GM12878 (cell line): Measurements from ENCODE around the gene XRN2. TPM values are rescaled to one million over a fixed set of nuclear protein-coding genes. Genes with fewer than 3 reads are reported as not detected.

Experiments
- ATAC-seq: fragments of 200-7000 bp; cut with Tn5 transposase; 3 replicates; pipeline ENCODE4 v1.9.1; 2020; ENCODE audit warnings: mild to moderate bottlenecking, moderate library complexity
- BruUV-seq: library from RNA; stranded (reverse); fragments of 400-500 nt; replicated peaks from 2 replicates; lab custom pipeline; 2021; lab: Mats Ljungman, UMichigan
- CTCF ChIA-PET: fragments of 300-600 bp; sonication (Branson Sonifier 250); formaldehyde crosslinking; extraction: SDS; loops from one replicate; lab custom pipeline; 2021; ENCODE audit warnings: inconsistent platforms; lab: Yijun Ruan, JAX
- POLR2A ChIA-PET: fragments of 350-600 bp; formaldehyde crosslinking; extraction: SDS; loops from one replicate; lab custom pipeline; 2021; ENCODE audit warnings: inconsistent platforms; lab: Charles Lee
- RAD21 ChIA-PET: fragments of 300-600 bp; sonication (Branson Sonifier 250); formaldehyde crosslinking; loops from one replicate; lab custom pipeline; 2023; ENCODE audit warnings: antibody characterized with exemption; ENCODE audit not compliant: unreplicated experiment; lab: Charles Lee
- SMC1A ChIA-PET: fragments of 300-600 bp; sonication (Branson Sonifier 250); formaldehyde crosslinking; loops from one replicate; lab custom pipeline; 2023; ENCODE audit not compliant: unreplicated experiment, uncharacterized antibody; lab: Charles Lee
- DNase-seq: peaks from one replicate; pipeline ENCODE4 v3.0.0-alpha.2; 2011; ENCODE audit warnings: low read depth, low spot score
- FAIRE-seq: peaks from 3 replicates; lab custom pipeline; 2011; peaks lifted over from hg19 to GRCh38; lab: Jason Lieb, UNC
- H2AFZ ChIP-seq: 2 replicates; pipeline ENCODE4 v1.6.0; 2011; ENCODE audit warnings: low read depth, low read length, control low read depth; ENCODE audit not compliant: control insufficient read depth
- H3K27ac ChIP-seq: 2 replicates; pipeline ENCODE4 v1.5.1; 2011; ENCODE audit warnings: control low read depth; ENCODE audit not compliant: control insufficient read depth, insufficient read depth
- H3K27me3 ChIP-seq, 2 experiments: replicated peaks in 1 of 2; 2 replicates each; pipeline versions ENCODE4 v1.6.0 to v1.6.1; 2011; ENCODE audit warnings: low read length in 1 of 2; ENCODE audit not compliant: control insufficient read depth in 2 of 2, insufficient read depth in 2 of 2
- H3K36me3 ChIP-seq, 2 experiments: 2 replicates each; pipeline ENCODE4 v1.5.1; 2011; ENCODE audit warnings: low read length in 1 of 2; ENCODE audit not compliant: control insufficient read depth in 2 of 2, insufficient read depth in 2 of 2
- H3K4me1 ChIP-seq: 2 replicates; pipeline ENCODE4 v1.6.1; 2011; ENCODE audit warnings: mild to moderate bottlenecking, low read length, moderate library complexity, mixed read lengths; ENCODE audit not compliant: control insufficient read depth, insufficient read depth
- H3K4me2 ChIP-seq: 2 replicates; pipeline ENCODE4 v1.6.0; 2011; ENCODE audit warnings: control low read depth; ENCODE audit not compliant: control insufficient read depth, insufficient read depth
- H3K4me3 ChIP-seq: fragments of 200-600 bp; sonication (generic); 2 replicates; pipeline ENCODE4 v1.5.1; 2016
- H3K79me2 ChIP-seq: 2 replicates; pipeline ENCODE4 v1.6.0; 2011; ENCODE audit warnings: low read length; ENCODE audit not compliant: control insufficient read depth, insufficient read depth
- H3K9ac ChIP-seq: 2 replicates; pipeline ENCODE4 v1.8.0; 2011; ENCODE audit warnings: low read length, control low read depth, mixed read lengths; ENCODE audit not compliant: control insufficient read depth, insufficient read depth
- H3K9me3 ChIP-seq: replicated peaks from 3 replicates; pipeline ENCODE4 v1.5.1; 2011; ENCODE audit warnings: mild to moderate bottlenecking, low read length; ENCODE audit not compliant: control insufficient read depth, insufficient read depth
- H4K20me1 ChIP-seq: 2 replicates; pipeline ENCODE4 v1.6.0; 2011; ENCODE audit not compliant: control insufficient read depth, insufficient read depth
- ATF7 ChIP-seq: fragments of 450-650 bp; IDR thresholded peaks from 2 replicates; pipeline ENCODE4 v1.6.1; 2016; ENCODE audit warnings: low read depth, mild to moderate bottlenecking
- BCL11A ChIP-seq: IDR thresholded peaks from 2 replicates; pipeline ENCODE4 v1.6.1; 2011; ENCODE audit warnings: low read depth, low read length
- FOXK2 ChIP-seq: fragments of 450-650 bp; IDR thresholded peaks from 2 replicates; pipeline ENCODE4 v1.6.1; 2017; ENCODE audit warnings: mild to moderate bottlenecking, moderate library complexity
- IRF4 ChIP-seq: IDR thresholded peaks from 2 replicates; pipeline ENCODE4 v1.6.1; 2011; ENCODE audit warnings: low read depth, low read length
- JUNB ChIP-seq: IDR thresholded peaks from 2 replicates; pipeline ENCODE4 v1.6.1; 2016; ENCODE audit warnings: antibody characterized with exemption, mild to moderate bottlenecking
- POLR2A ChIP-seq: IDR thresholded peaks from 2 replicates; pipeline ENCODE4 v1.6.1; 2011; ENCODE audit warnings: low read depth, mild to moderate bottlenecking, low read length
- POU2F2 ChIP-seq: IDR thresholded peaks from 3 replicates; pipeline ENCODE4 v1.6.1; 2011; ENCODE audit warnings: low read depth, mild to moderate bottlenecking, low read length, borderline replicate concordance
- SIX5 ChIP-seq: IDR thresholded peaks from 2 replicates; pipeline ENCODE4 v1.6.1; 2011; ENCODE audit warnings: mild to moderate bottlenecking, low read depth, low read length, moderate library complexity; ENCODE audit not compliant: severe bottlenecking
- SMARCA5 ChIP-seq: fragments of 450-650 bp; IDR thresholded peaks from 2 replicates; pipeline ENCODE4 v1.6.1; 2017; ENCODE audit warnings: mild to moderate bottlenecking
- SMC3 ChIP-seq: IDR thresholded peaks from 2 replicates; pipeline ENCODE4 v1.6.1; 2011; ENCODE audit warnings: low read length, improper control_type of control experiment, borderline replicate concordance
- TCF12 ChIP-seq: IDR thresholded peaks from 2 replicates; pipeline ENCODE4 v1.6.1; 2011; ENCODE audit warnings: low read depth, mild to moderate bottlenecking, low read length
- WGBS: methylation state at CpG from one replicate; pipeline ENCODE4 v1.1.6; 2016; ENCODE audit warnings: low lambda C conversion rate; ENCODE audit not compliant: insufficient replicate concordance, insufficient coverage; ENCODE audit errors: missing lambda C conversion rate; 5-methylcytosine and 5-hydroxymethylcytosine counted together
- in situ Hi-C: fragments of 300-500 bp; cut with MboI; formaldehyde crosslinking; loops from 9 replicates; pipeline ENCODE4 v1.14.3; 2018; ENCODE audit warnings: mixed read lengths
- intact Hi-C: fragments of 100-400 bp; cut with micrococcal nuclease; formaldehyde crosslinking; loops from one replicate; pipeline ENCODE4 v1.14.2; 2022; ENCODE audit not compliant: unreplicated experiment
- polyA plus RNA-seq, 11 experiments: library from polyadenylated mRNA; depleted of rRNA in 4 of 11; unstranded in 6 of 11; stranded (reverse) in 5 of 11; fragments of >200 nt; fragmentation: Nextera tagmentation in 4 of 11; fragmentation: Illumina TruSeq in 1 of 11; extraction: Ambion mirVana in 4 of 11; extraction: Trizol in 1 of 11; gene quantifications; 1 replicate in 1 of 11; 2 replicates in 10 of 11; pipeline versions ENCODE4 v1.2.1 to v1.2.3, GENCODE V29; 2011 to 2016; ENCODE audit warnings: inconsistent platforms in 2 of 11, missing spikeins in 2 of 11, low read depth in 1 of 11
- total RNA-seq, 4 experiments: library from RNA; depleted of rRNA in 3 of 4; stranded (reverse); fragments of >200 nt in 3 of 4; fragmentation: Illumina TruSeq in 1 of 4; extraction: Trizol in 1 of 4; gene quantifications; 2 replicates each; pipeline versions ENCODE4 v1.2.1 to v1.2.3, GENCODE V29; 2013 to 2021
- TF ChIP-seq, protein P1 (sequence below): IDR thresholded peaks from 2 replicates; pipeline ENCODE4 v1.6.1; 2012; ENCODE audit warnings: low read depth, low read length, improper control_type of control experiment
- TF ChIP-seq, protein P2 (sequence below): fragments of 450-650 bp; IDR thresholded peaks from 2 replicates; pipeline ENCODE4 v1.6.1; 2017; ENCODE audit warnings: mild to moderate bottlenecking, moderate library complexity
- TF ChIP-seq, protein P3 (sequence below): IDR thresholded peaks from 2 replicates; pipeline ENCODE4 v1.6.1; 2012; ENCODE audit warnings: improper control_type of control experiment, low read depth, low read length; ENCODE audit not compliant: insufficient replicate concordance

Gene XRN2
- total and polyA plus RNA-seq, 10 of the 15 experiments (the other 5 are each of a cell fraction or from before 2014, with no cell fraction given) = 59.7 to 97.8 (median 75.6) TPM

DNA sequence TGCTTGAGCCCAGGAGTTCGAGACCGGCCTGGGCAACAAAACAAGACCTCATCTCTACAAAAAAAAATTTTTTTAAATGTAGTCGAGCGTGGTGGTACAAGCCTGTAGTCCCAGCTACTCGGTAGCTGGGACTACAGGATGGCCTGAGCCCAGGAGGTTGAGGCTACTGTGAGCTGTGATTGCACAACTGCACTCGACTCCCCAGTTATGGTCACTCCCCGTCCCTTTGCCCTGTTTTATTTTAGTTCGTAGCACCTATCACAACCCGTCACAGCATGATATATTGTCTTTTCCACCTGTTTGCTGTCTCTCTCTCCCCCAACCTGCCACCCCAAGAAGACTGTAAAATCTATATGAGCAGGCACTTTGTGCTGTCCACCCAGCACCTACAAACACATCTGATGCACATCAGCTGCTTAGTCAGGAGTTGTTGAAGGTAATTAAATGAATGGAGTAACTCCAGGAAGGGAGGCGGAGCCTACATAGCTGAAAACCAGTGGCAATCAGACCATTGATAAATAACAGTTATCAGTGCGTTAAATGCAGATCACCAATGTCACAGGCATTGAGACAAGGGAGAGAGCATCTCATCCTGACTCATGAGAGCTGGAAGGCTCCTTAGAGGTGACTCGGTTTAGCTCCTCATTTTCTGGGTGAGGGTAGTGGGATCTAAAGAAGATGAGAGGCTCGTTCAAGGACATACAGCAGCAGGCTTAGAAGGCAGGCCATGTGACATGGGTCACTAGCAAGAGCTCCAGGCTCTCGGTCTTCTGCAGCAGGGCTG lies 14.4 kb upstream of the XRN2 start:
- Histone ChIP-seq H3K27ac (no peak overlapping the region), H2AFZ (no peak overlapping the region), H3K79me2 (no peaks in the 10 kb centered on the region), H3K4me2 (no peak overlapping the region), H3K4me1 (no peaks in the 10 kb centered on the region), H4K20me1 (no peaks in the 10 kb centered on the region), H3K4me3 (no peak overlapping the region), H3K27me3 (no peaks in the 10 kb centered on the region), H3K9ac (no peak overlapping the region), H3K36me3 (no peaks in the 10 kb centered on the region), H3K9me3 (no peaks in the 10 kb centered on the region)
- RAD21 ChIA-PET = no interaction called here
- no TSS peak for BruUV-seq
- ATAC-seq (no peak), DNase-seq (no peak), FAIRE-seq (no peak)
- intact Hi-C loops (no loop called here), in situ Hi-C loops (no loop called here)
- CTCF ChIA-PET = interaction anchor here (1.2 kb wide), 1 partner anchor 352 kb away, joined by 3 read pairs; no protein-coding TSS in a partner anchor
- WGBS = 47% methylated on average over 14 of the region's 14 CpGs
- POLR2A ChIA-PET = no interaction called here
- TF ChIP-seq, protein P1, sequence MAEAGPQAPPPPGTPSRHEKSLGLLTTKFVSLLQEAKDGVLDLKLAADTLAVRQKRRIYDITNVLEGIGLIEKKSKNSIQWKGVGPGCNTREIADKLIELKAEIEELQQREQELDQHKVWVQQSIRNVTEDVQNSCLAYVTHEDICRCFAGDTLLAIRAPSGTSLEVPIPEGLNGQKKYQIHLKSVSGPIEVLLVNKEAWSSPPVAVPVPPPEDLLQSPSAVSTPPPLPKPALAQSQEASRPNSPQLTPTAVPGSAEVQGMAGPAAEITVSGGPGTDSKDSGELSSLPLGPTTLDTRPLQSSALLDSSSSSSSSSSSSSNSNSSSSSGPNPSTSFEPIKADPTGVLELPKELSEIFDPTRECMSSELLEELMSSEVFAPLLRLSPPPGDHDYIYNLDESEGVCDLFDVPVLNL = no peak
- TF ChIP-seq FOXK2 = no peak
- TF ChIP-seq POU2F2 = no peak
- TF ChIP-seq POLR2A = no peak
- TF ChIP-seq, protein P2, sequence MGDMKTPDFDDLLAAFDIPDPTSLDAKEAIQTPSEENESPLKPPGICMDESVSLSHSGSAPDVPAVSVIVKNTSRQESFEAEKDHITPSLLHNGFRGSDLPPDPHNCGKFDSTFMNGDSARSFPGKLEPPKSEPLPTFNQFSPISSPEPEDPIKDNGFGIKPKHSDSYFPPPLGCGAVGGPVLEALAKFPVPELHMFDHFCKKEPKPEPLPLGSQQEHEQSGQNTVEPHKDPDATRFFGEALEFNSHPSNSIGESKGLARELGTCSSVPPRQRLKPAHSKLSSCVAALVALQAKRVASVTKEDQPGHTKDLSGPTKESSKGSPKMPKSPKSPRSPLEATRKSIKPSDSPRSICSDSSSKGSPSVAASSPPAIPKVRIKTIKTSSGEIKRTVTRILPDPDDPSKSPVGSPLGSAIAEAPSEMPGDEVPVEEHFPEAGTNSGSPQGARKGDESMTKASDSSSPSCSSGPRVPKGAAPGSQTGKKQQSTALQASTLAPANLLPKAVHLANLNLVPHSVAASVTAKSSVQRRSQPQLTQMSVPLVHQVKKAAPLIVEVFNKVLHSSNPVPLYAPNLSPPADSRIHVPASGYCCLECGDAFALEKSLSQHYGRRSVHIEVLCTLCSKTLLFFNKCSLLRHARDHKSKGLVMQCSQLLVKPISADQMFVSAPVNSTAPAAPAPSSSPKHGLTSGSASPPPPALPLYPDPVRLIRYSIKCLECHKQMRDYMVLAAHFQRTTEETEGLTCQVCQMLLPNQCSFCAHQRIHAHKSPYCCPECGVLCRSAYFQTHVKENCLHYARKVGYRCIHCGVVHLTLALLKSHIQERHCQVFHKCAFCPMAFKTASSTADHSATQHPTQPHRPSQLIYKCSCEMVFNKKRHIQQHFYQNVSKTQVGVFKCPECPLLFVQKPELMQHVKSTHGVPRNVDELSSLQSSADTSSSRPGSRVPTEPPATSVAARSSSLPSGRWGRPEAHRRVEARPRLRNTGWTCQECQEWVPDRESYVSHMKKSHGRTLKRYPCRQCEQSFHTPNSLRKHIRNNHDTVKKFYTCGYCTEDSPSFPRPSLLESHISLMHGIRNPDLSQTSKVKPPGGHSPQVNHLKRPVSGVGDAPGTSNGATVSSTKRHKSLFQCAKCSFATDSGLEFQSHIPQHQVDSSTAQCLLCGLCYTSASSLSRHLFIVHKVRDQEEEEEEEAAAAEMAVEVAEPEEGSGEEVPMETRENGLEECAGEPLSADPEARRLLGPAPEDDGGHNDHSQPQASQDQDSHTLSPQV = no peak
- TF ChIP-seq SMC3 = no peak
- TF ChIP-seq TCF12 = no peak
- no peak for TF ChIP-seq SMARCA5
- no peak for TF ChIP-seq IRF4
- no peak for TF ChIP-seq BCL11A
- TF ChIP-seq ATF7 = no peak
- TF ChIP-seq JUNB = no peak
- no peak for TF ChIP-seq SIX5
- TF ChIP-seq, protein P3, sequence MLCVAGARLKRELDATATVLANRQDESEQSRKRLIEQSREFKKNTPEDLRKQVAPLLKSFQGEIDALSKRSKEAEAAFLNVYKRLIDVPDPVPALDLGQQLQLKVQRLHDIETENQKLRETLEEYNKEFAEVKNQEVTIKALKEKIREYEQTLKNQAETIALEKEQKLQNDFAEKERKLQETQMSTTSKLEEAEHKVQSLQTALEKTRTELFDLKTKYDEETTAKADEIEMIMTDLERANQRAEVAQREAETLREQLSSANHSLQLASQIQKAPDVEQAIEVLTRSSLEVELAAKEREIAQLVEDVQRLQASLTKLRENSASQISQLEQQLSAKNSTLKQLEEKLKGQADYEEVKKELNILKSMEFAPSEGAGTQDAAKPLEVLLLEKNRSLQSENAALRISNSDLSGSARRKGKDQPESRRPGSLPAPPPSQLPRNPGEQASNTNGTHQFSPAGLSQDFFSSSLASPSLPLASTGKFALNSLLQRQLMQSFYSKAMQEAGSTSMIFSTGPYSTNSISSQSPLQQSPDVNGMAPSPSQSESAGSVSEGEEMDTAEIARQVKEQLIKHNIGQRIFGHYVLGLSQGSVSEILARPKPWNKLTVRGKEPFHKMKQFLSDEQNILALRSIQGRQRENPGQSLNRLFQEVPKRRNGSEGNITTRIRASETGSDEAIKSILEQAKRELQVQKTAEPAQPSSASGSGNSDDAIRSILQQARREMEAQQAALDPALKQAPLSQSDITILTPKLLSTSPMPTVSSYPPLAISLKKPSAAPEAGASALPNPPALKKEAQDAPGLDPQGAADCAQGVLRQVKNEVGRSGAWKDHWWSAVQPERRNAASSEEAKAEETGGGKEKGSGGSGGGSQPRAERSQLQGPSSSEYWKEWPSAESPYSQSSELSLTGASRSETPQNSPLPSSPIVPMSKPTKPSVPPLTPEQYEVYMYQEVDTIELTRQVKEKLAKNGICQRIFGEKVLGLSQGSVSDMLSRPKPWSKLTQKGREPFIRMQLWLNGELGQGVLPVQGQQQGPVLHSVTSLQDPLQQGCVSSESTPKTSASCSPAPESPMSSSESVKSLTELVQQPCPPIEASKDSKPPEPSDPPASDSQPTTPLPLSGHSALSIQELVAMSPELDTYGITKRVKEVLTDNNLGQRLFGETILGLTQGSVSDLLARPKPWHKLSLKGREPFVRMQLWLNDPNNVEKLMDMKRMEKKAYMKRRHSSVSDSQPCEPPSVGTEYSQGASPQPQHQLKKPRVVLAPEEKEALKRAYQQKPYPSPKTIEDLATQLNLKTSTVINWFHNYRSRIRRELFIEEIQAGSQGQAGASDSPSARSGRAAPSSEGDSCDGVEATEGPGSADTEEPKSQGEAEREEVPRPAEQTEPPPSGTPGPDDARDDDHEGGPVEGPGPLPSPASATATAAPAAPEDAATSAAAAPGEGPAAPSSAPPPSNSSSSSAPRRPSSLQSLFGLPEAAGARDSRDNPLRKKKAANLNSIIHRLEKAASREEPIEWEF = no peak
- SMC1A ChIA-PET = interaction anchor here (1.0 kb wide), 1 partner anchor 9 kb away, joined by 3 read pairs; no protein-coding TSS in a partner anchor
